ENCODE data around the gene TAOK1.

TAOK1 gene

GRCh38 chr17:29596811-29597210, 206.6 kb downstream of the TAOK1 start:
- no peak for FAIRE-seq

DNA sequence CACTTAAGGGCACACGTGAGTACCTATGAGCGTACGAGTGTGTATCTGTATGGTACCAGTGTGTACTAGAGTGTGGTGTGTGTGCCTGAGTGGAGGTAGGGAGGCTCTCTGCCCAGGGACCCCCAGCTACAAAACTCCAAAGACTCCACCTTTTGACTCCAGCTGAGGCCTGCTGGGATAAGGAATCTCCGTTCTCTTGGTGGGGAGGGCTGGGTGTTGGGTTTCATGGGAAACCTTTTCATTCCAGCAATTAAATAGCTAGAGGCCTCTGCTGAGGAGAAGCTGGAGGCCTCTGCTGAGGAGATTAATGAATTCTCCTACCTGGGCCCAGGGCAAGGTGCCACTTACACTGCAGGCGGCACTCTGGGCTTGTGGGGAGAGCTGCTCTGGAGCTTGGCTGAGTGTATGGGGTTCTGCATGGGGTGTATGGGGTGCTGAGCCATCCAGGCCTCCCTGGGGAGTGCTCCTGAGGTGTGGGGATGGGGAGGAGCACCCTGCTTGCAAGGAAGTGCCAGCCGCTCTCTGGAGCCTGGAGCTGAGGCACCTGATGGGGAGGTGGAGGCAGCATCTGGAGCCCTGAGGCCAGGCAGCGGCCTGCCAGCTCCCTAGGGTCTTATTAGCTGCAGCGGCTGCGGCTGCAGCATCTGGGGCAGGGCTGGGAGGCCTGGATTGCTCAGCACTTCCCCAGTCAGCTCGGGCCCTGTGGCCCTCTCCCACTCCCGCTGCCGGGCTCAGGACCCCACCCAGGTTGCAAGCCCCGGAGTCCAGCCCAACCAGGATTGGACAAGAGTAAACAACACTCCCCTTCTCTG, 207.4 kb downstream of the TAOK1 start:
- FAIRE-seq = no peak

Measured in A204.1 (cell line).